Stimulated activated CD4-positive, alpha-beta T cell treated with anti-CD3 and anti-CD28 coated beads, Interleukin-15, amount 100 ng/mL, for 1 hour (primary cell): ENCODE data around the gene GADD45G.

Source experiments
- DNase-seq, 2 donors: peaks; one replicate each; pipeline ENCODE4 v3.0.0-alpha.2; 2020; ENCODE audit warnings: low read depth in 1 of 2, low spot score in 1 of 2

Gene GADD45G

GRCh38 chr9:89609426-89610006, 4.7 kb downstream of the GADD45G start:
- DNase-seq = no peak

- no peak for DNase-seq
These were observed 5.6 kb downstream of the GADD45G start for GRCh38 chr9:89610391-89610925.

- no peak for DNase-seq
These were observed 6.6 kb downstream of the GADD45G start for GRCh38 chr9:89611425-89611824.

- DNase-seq = no peak
These were observed 7.9 kb downstream of the GADD45G start for GRCh38 chr9:89612566-89613278.

- no peak for DNase-seq
These were observed 9.4 kb downstream of the GADD45G start for GRCh38 chr9:89613912-89614892.

- no peak for DNase-seq
These were observed 10.8 kb downstream of the GADD45G start for GRCh38 chr9:89615661-89616060.

DNA sequence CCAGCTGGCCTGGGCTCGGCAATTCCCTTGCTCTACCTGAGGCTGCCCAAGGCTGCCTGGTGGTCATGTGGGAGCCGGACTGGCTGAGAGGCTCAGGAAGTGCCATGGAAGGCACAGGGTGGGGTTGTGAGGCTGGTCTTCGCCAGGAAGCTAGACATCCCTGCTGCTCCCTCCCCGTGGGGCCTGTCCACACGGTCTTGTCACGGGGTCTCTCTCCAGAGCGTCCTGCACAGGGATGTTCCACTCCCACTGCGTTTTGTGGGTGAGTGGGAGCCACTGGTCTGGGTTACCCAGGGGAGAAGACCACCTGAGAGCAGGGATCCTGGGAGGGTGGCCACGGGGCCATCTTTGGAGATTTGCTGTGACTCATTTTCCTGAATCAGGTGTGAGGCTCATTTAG, 11.6 kb downstream of the GADD45G start:
- no peak for DNase-seq

- no peak for DNase-seq
These were observed 13.2 kb downstream of the GADD45G start for GRCh38 chr9:89617978-89618377.

GRCh38 chr9:89619019-89619418, 14.2 kb downstream of the GADD45G start:
- DNase-seq = no peak

- no peak for DNase-seq
These were observed 14.8 kb downstream of the GADD45G start for GRCh38 chr9:89619424-89620138.

- DNase-seq = no peak
These were observed 16.2 kb downstream of the GADD45G start for GRCh38 chr9:89621031-89621430.

- no peak for DNase-seq
These were observed 16.9 kb downstream of the GADD45G start for GRCh38 chr9:89621676-89622075.

DNA sequence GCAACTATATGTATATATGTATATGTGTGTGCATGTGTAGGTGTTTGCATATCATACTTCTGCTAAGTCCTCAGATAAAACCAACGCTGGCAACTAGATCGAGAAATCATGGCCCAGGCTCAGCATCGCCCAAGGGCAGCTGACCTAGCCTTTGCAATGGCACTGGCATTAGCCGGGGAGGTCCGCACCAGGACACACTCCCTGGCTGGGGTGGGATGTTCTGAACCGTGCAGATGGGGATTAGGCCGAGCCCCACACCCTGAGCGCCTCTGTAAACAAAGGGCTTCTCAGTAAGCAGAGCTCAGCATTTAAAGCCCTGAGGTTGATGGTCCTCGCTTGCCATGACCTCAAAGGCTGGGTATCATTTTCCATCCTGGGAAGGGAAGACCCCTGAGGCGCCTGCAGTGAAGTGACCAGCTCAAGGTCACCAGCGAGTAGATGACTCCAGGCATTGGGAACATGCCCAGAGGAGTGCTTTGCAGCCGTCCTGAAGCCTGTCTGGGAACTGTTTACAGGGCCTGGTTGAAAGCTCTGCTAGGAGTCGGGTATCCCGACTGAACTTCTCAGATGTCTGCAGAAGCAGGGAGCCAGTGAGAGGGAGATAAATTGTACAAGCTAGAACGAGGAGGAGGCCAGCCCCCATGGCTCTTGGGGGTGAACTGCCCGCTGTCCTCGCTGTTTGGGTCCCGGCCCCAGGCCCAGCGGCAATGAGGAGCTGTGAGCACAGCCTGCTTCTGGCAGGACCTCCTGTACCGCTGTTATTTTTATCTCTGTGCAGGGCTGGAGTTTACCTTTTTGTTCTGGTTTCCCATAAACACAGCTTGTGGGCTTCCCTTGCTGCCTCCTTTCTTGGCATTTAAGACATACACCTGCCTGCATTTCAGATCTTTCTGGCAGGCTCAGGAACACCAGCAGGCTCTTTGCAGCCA, 18.4 kb downstream of the GADD45G start:
- DNase-seq = no peak

- DNase-seq = no peak
These were observed 19.2 kb downstream of the GADD45G start for GRCh38 chr9:89623925-89624420.

GRCh38 chr9:89625721-89626687, 21.2 kb downstream of the GADD45G start:
- no peak for DNase-seq

- no peak for DNase-seq
These were observed 22.0 kb downstream of the GADD45G start for GRCh38 chr9:89626741-89627265.

DNA sequence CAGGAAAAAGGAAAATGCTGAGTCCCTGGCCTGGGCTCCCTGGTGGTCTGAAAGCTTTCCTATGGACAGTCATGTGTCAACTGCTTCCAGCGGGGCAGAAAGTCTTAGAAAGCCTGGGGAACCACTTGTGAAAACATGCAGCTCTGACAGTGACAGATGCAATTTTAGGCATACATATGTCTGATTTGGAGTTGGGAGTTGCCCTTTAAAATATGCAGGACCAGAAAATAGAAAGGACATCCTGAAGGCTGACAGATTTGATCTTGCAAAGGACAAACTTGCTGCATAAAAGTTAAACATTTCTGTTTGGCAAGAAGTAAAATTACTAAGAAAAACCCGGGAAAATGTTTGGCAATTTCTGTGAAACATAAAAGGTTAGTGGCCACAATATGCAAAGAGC, 23.8 kb downstream of the GADD45G start:
- DNase-seq = no peak
